Astrocyte (in vitro differentiated cells and primary cell): ENCODE measurements around the gene CAMK2G.

Experiments
- CTCF ChIP-seq: IDR thresholded peaks from 2 replicates; pipeline ENCODE4 v1.5.1; 2011; ENCODE audit warnings: low read depth, mild to moderate bottlenecking, inconsistent platforms, low read length, moderate library complexity; ENCODE audit not compliant: insufficient read depth
- EZH2 ChIP-seq: IDR thresholded peaks from 2 replicates; pipeline ENCODE4 v1.6.1; 2012; ENCODE audit warnings: mild to moderate bottlenecking, low read length, inconsistent platforms; ENCODE audit not compliant: insufficient read depth

GRCh38 chr10:73810358-73810734 is 64.0 kb downstream of the CAMK2G start:
- TF ChIP-seq CTCF: no peak
- no peak for TF ChIP-seq EZH2
